ENCODE results near the gene RAD23A.

RAD23A gene

DNA sequence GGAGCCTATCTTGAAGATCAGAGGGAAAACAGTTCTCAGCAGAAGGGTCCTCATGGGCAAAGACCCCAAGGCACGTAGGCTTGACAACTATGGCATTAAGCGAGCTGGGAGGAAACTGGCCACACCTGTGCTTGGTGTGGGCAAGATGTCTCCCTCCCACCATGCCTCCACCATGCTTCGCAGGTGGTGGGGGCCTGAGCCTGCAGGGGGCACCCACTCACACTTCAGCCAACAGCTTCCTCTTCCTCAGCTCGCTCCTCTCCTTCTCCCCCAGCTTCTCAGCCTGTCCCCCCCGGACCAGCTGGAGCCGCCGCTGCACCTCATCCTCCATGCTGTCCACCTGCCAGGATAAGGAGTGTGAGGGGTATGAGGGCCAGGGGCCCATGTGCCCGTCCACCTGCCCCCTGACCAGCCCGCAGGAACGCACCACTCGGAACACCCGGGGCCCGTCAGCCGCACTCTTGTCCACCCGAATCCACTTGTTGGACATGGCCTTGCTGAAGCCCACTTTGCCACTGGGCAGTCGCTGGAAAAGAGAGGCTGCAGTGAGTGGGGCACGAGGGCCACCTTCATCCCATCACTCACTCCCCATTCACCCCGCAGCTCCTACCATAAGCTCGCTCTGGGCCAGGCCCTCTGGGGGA lies 15.5 kb upstream of the RAD23A start:
- Histone ChIP-seq H3K27ac (ENCODE audit: low read depth, low read length) (no peak overlapping the region), H3K27me3 (ENCODE audit: control insufficient read depth, insufficient read depth, low read length) (no peaks in the 10 kb centered on the region), H3K36me3 (ENCODE audit: control insufficient read depth, insufficient read depth, low read length) (peaks cover 34% of the 10 kb centered on the region)

GRCh38 chr19:12932392-12933286 lies 13.0 kb upstream of the RAD23A start:
- peak overlapping the region; percentile 47 for H3K9ac ChIP-seq (ENCODE audit: low read length)
- H3K27me3 ChIP-seq (ENCODE audit: control insufficient read depth, insufficient read depth, low read length): no peaks in the 10 kb centered on the region
- peaks cover 24% of the 10 kb centered on the region for H3K36me3 ChIP-seq (ENCODE audit: control insufficient read depth, insufficient read depth, low read length)
- H3K4me1 ChIP-seq (ENCODE audit: control insufficient read depth, insufficient read depth, low read length): peaks cover 11% of the 10 kb centered on the region
- H3K4me3 ChIP-seq (ENCODE audit: low read length): peak overlapping the region; percentile 96
- no peak overlapping the region for H3K27ac ChIP-seq (ENCODE audit: low read depth, low read length)

More for the DNA sequence above, 15.5 kb upstream of the RAD23A start:
- Histone ChIP-seq H3K4me1 (ENCODE audit: control insufficient read depth, insufficient read depth, low read length) (peaks cover 8% of the 10 kb centered on the region), H3K9ac (ENCODE audit: low read length) (no peak overlapping the region), H3K4me3 (ENCODE audit: low read length) (no peak overlapping the region)

GRCh38 chr19:12933287-12934072 lies 12.2 kb upstream of the RAD23A start, which contains the start of gene FARSA:
TSS of gene FARSA (minus strand) at chr19:12933711. CDS start at chr19:12933696, 15 bp downstream.
- Histone ChIP-seq H3K4me1 (ENCODE audit: control insufficient read depth, insufficient read depth, low read length) (peaks cover 14% of the 10 kb centered on the region), H3K27me3 (ENCODE audit: control insufficient read depth, insufficient read depth, low read length) (no peaks in the 10 kb centered on the region), H3K36me3 (ENCODE audit: control insufficient read depth, insufficient read depth, low read length) (peaks cover 17% of the 10 kb centered on the region), H3K9ac (ENCODE audit: low read length) (peak within 1 kb of the TSS; percentile 47), H3K27ac (ENCODE audit: low read depth, low read length) (peak within 1 kb of the TSS; percentile 72), H3K4me3 (ENCODE audit: low read length) (peak within 1 kb of the TSS; percentile 96)

DNA sequence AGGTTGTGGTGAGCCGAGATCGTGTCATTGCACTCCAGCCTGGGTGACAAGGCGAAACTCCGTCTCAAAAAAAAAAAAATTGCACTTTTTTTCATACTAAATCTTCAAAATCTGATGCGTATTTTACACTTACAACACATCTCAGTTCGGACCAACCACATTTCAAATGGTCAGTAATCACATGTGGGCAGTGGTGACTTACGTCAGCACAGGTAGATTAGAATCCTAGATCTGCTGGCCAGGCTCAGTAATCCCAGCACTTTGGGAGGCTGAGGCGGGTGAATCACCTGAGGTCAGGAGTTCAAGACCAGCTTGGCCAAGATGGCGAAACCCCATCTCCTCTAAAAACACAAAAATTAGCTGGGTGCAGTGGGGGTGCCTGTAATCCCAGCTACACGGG lies 10.6 kb upstream of the RAD23A start:
- Histone ChIP-seq H3K27me3 (ENCODE audit: control insufficient read depth, insufficient read depth, low read length) (no peaks in the 10 kb centered on the region), H3K27ac (ENCODE audit: low read depth, low read length) (no peak overlapping the region), H3K4me1 (ENCODE audit: control insufficient read depth, insufficient read depth, low read length) (peaks cover 18% of the 10 kb centered on the region), H3K36me3 (ENCODE audit: control insufficient read depth, insufficient read depth, low read length) (peaks cover 6% of the 10 kb centered on the region), H3K4me3 (ENCODE audit: low read length) (no peak overlapping the region), H3K9ac (ENCODE audit: low read length) (no peak overlapping the region)

GRCh38 chr19:12936582-12936981 lies 9.1 kb upstream of the RAD23A start:
- no peaks in the 10 kb centered on the region for H3K27me3 ChIP-seq (ENCODE audit: control insufficient read depth, insufficient read depth, low read length)
- no peak overlapping the region for H3K27ac ChIP-seq (ENCODE audit: low read depth, low read length)
- no peak overlapping the region for H3K4me3 ChIP-seq (ENCODE audit: low read length)
- H3K4me1 ChIP-seq (ENCODE audit: control insufficient read depth, insufficient read depth, low read length): peaks cover 23% of the 10 kb centered on the region
- peaks cover 11% of the 10 kb centered on the region for H3K36me3 ChIP-seq (ENCODE audit: control insufficient read depth, insufficient read depth, low read length)
- H3K9ac ChIP-seq (ENCODE audit: low read length): no peak overlapping the region

DNA sequence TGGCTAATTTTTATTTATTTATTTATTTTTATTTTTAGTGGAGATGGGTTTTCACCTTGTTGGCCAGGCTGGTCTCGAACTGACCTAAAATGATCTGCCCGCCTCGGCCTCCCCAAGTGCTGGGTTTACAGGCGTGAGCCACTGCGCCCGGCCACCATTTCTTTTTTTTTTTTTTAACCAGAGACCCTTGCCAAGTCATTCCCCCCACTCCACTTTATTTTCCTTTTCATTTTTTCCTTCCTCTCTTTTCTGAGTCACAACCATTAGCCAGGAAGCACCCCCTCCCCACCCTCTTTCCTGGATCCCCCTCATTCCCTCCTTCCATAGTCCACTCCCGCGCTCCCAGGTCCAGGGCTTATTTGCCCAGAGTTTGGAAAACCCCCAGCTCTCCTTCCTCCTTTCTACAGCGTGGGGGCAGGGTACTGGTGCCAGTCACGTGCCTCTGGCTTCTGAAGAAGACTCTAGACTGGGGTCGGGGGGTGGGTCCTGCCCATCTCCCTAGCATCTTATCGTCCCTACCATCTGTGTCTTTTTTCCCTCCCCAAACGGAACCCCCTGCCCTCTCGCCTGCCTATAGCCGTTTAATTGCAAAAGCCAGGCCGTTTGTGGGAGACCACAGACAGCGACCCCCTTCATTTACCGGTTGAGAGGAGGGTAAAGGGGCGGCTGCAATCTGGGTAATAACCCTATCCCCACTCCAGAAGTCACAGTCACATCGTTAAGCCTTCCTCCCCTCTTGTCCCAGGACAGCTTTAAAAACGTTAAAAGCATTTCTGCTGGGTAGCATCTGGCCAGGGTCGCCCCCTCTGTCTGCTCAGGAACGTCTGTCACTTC lies 8.4 kb upstream of the RAD23A start:
- H3K27me3 ChIP-seq (ENCODE audit: control insufficient read depth, insufficient read depth, low read length): no peaks in the 10 kb centered on the region
- H3K4me1 ChIP-seq (ENCODE audit: control insufficient read depth, insufficient read depth, low read length): peaks cover 23% of the 10 kb centered on the region
- H3K27ac ChIP-seq (ENCODE audit: low read depth, low read length): no peak overlapping the region
- H3K36me3 ChIP-seq (ENCODE audit: control insufficient read depth, insufficient read depth, low read length): peaks cover 16% of the 10 kb centered on the region
- H3K9ac ChIP-seq (ENCODE audit: low read length): peak overlapping the region; percentile 25
- H3K4me3 ChIP-seq (ENCODE audit: low read length): peak overlapping the region; percentile 76

GRCh38 chr19:12937927-12938778 lies 7.5 kb upstream of the RAD23A start, which contains the start of gene CALR:
TSS of gene CALR (plus strand) at chr19:12938609. CDS start at chr19:12938680, 71 bp downstream.
- H3K4me3 ChIP-seq (ENCODE audit: low read length): peak within 1 kb of the TSS; percentile 81
- peak within 1 kb of the TSS; percentile 94 for H3K9ac ChIP-seq (ENCODE audit: low read length)
- H3K4me1 ChIP-seq (ENCODE audit: control insufficient read depth, insufficient read depth, low read length): peaks cover 16% of the 10 kb centered on the region
- no peaks in the 10 kb centered on the region for H3K27me3 ChIP-seq (ENCODE audit: control insufficient read depth, insufficient read depth, low read length)
- H3K27ac ChIP-seq (ENCODE audit: low read depth, low read length): peak within 1 kb of the TSS; percentile 94
- peaks cover 20% of the 10 kb centered on the region for H3K36me3 ChIP-seq (ENCODE audit: control insufficient read depth, insufficient read depth, low read length)

GRCh38 chr19:12938779-12939601 lies 6.7 kb upstream of the RAD23A start:
- H3K27ac ChIP-seq (ENCODE audit: low read depth, low read length): peak overlapping the region; percentile 94
- H3K9ac ChIP-seq (ENCODE audit: low read length): peak overlapping the region; percentile 94
- no peaks in the 10 kb centered on the region for H3K27me3 ChIP-seq (ENCODE audit: control insufficient read depth, insufficient read depth, low read length)
- peaks cover 18% of the 10 kb centered on the region for H3K4me1 ChIP-seq (ENCODE audit: control insufficient read depth, insufficient read depth, low read length)
- H3K4me3 ChIP-seq (ENCODE audit: low read length): peak overlapping the region; percentile 81
- H3K36me3 ChIP-seq (ENCODE audit: control insufficient read depth, insufficient read depth, low read length): peaks cover 27% of the 10 kb centered on the region

DNA sequence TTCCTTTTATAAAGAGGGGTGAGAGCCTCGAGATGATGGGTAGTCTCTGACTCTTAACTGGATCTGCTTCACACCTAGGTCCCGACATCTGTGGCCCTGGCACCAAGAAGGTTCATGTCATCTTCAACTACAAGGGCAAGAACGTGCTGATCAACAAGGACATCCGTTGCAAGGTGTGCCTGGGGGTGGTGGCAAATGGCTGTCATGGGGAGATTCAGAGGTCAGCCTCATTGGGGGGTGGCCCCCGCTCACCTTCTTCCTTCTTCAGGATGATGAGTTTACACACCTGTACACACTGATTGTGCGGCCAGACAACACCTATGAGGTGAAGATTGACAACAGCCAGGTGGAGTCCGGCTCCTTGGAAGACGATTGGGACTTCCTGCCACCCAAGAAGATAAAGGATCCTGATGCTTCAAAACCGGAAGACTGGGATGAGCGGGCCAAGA lies 5.7 kb upstream of the RAD23A start:
- H3K36me3 ChIP-seq (ENCODE audit: control insufficient read depth, insufficient read depth, low read length): peaks cover 27% of the 10 kb centered on the region
- H3K4me1 ChIP-seq (ENCODE audit: control insufficient read depth, insufficient read depth, low read length): peaks cover 18% of the 10 kb centered on the region
- no peak overlapping the region for H3K27ac ChIP-seq (ENCODE audit: low read depth, low read length)
- H3K4me3 ChIP-seq (ENCODE audit: low read length): peak overlapping the region; percentile 81
- no peaks in the 10 kb centered on the region for H3K27me3 ChIP-seq (ENCODE audit: control insufficient read depth, insufficient read depth, low read length)
- H3K9ac ChIP-seq (ENCODE audit: low read length): peak overlapping the region; percentile 41

DNA sequence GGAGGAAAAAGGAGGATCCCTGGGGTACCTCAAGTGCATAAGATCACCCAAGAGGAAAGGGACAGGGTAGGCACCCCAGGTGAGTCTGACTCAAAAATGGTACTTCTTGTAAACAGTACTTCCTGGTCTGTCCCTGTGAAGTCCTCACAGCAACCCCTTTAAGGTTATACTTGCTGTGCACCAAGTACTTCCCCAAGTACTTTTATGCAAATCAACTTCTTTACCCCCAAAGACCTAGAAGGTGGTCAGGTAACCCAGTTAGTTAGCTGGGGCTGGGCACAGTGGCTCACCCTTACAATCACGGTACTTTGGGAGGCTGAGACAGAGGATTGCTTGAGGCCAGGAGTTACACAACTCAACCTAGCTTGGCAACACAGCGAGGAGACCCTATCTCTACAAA lies 4.8 kb upstream of the RAD23A start:
- no peak overlapping the region for H3K9ac ChIP-seq (ENCODE audit: low read length)
- H3K27ac ChIP-seq (ENCODE audit: low read depth, low read length): no peak overlapping the region
- peaks cover 27% of the 10 kb centered on the region for H3K36me3 ChIP-seq (ENCODE audit: control insufficient read depth, insufficient read depth, low read length)
- H3K27me3 ChIP-seq (ENCODE audit: control insufficient read depth, insufficient read depth, low read length): no peaks in the 10 kb centered on the region
- H3K4me3 ChIP-seq (ENCODE audit: low read length): no peak overlapping the region
- H3K4me1 ChIP-seq (ENCODE audit: control insufficient read depth, insufficient read depth, low read length): peaks cover 18% of the 10 kb centered on the region
